Panc1 (cell line): ENCODE data around the gene IL16. TPM values are rescaled to one million over a fixed set of nuclear protein-coding genes. Genes with fewer than 3 reads are reported as not detected.
A peak's percentile ranks its signal among the peaks of the same experiment; 100 is the strongest.

Experiments
- ATAC-seq: fragments of 200-7000 bp; cut with Tn5 transposase; 2 replicates; pipeline ENCODE4 v1.9.1; 2020; ENCODE audit warnings: mild to moderate bottlenecking, moderate library complexity
- BruUV-seq: library from RNA; stranded (reverse); fragments of 400-500 nt; replicated peaks from 2 replicates; lab custom pipeline; 2021; lab: Mats Ljungman, UMichigan
- CTCF ChIA-PET: fragments of 300-600 bp; sonication (Branson Sonifier 250); formaldehyde crosslinking; loops from one replicate; lab custom pipeline; 2022; ENCODE audit warnings: antibody characterized with exemption; lab: Charles Lee
- POLR2A ChIA-PET: fragments of 300-600 bp; sonication (Branson Sonifier 250); formaldehyde crosslinking; loops from one replicate; lab custom pipeline; 2022; ENCODE audit warnings: antibody characterized with exemption; lab: Charles Lee
- DNase-seq: peaks from one replicate; pipeline ENCODE4 v3.0.0-alpha.2; 2010; ENCODE audit warnings: low read depth, low spot score
- H3K27ac ChIP-seq: 2 replicates; pipeline ENCODE4 v1.5.1; 2011; ENCODE audit warnings: mild to moderate bottlenecking, low read length, inconsistent platforms
- H3K27me3 ChIP-seq: fragments of 200-500 bp; sonication (Bioruptor generic); 2 replicates; pipeline ENCODE4 v1.6.0; 2014; ENCODE audit warnings: low read length, inconsistent platforms; ENCODE audit not compliant: control insufficient read depth, insufficient read depth
- H3K36me3 ChIP-seq: fragments of 200-500 bp; sonication (Bioruptor generic); 2 replicates; pipeline ENCODE4 v1.5.1; 2014; ENCODE audit warnings: inconsistent platforms, mild to moderate bottlenecking, low read length, moderate library complexity; ENCODE audit not compliant: control insufficient read depth, insufficient read depth
- H3K4me1 ChIP-seq: 2 replicates; pipeline ENCODE4 v1.5.1; 2011; ENCODE audit warnings: inconsistent platforms, mild to moderate bottlenecking, low read length, moderate library complexity; ENCODE audit not compliant: control insufficient read depth, insufficient read depth
- H3K4me3 ChIP-seq, 2 experiments: 2 replicates each; pipeline ENCODE4 v1.5.1; 2011 to 2012; ENCODE audit warnings: low read depth in 2 of 2, low read length in 2 of 2, mild to moderate bottlenecking in 2 of 2, inconsistent platforms in 1 of 2, moderate library complexity in 1 of 2
- H3K9me3 ChIP-seq: fragments of 200-500 bp; sonication (Bioruptor generic); 2 replicates; pipeline ENCODE4 v1.5.1; 2014; ENCODE audit warnings: low read depth, mild to moderate bottlenecking, inconsistent platforms, low read length, moderate library complexity; ENCODE audit not compliant: control insufficient read depth, insufficient read depth
- CTCF ChIP-seq: fragments of 450-650 bp; IDR thresholded peaks from 2 replicates; pipeline ENCODE4 v1.5.1; 2017; ENCODE audit warnings: mild to moderate bottlenecking
- POLR2AphosphoS5 ChIP-seq: IDR thresholded peaks from 2 replicates; pipeline ENCODE4 v1.6.1; 2012; ENCODE audit warnings: mild to moderate bottlenecking, low read depth, low read length, moderate library complexity
- REST ChIP-seq, 2 experiments: IDR thresholded peaks; 2 replicates each; pipeline ENCODE4 v1.6.1; 2011 to 2012; ENCODE audit warnings: low read depth in 2 of 2, control low read depth in 1 of 2, low read length in 1 of 2, mild to moderate bottlenecking in 1 of 2, moderate library complexity in 1 of 2; ENCODE audit not compliant: insufficient read depth in 1 of 2
- SIN3A ChIP-seq: IDR thresholded peaks from 2 replicates; pipeline ENCODE4 v1.6.1; 2012; ENCODE audit warnings: low read depth, mild to moderate bottlenecking, low read length, moderate library complexity, borderline replicate concordance; ENCODE audit not compliant: insufficient read depth
- TCF7L2 ChIP-seq: IDR thresholded peaks from 2 replicates; pipeline ENCODE4 v1.6.1; 2011; ENCODE audit warnings: mild to moderate bottlenecking, low read depth, low read length, inconsistent platforms
- in situ Hi-C: cut with HindIII; loops from 2 replicates; pipeline ENCODE4 v1.10.0; 2016; ENCODE audit warnings: low sequenced_read_pairs, low pct_unique_long_range_greater_than_20kb
- intact Hi-C: fragments of 100-400 bp; cut with micrococcal nuclease; formaldehyde crosslinking; loops from one replicate; pipeline ENCODE4 v1.10.0; 2022; ENCODE audit not compliant: unreplicated experiment
- total RNA-seq: library from RNA; stranded (reverse); gene quantifications from one replicate; pipeline ENCODE4 v1.2.1, GENCODE V29; 2021; ENCODE audit not compliant: unreplicated experiment

IL16 gene
- total RNA-seq, 1 experiment from 2014 or later = 1.0 TPM

- Histone ChIP-seq H3K9me3 (no peaks in the 10 kb centered on the region), H3K27me3 (no peaks in the 10 kb centered on the region), H3K4me1 (0 out of 2 replicates have a peak, but pooled peaks cover 3% of the 10 kb centered on the region), H3K27ac (peak overlapping the region; percentile 60), H3K4me3 (peak overlapping the region; percentile 79 to 83), H3K36me3 (no peaks in the 10 kb centered on the region; the same call in 1 of the 2 replicates)
- POLR2A ChIA-PET = no interaction called here
- intact Hi-C loops = no loop called here
- ATAC-seq (peak; percentile 3; the same call in 1 of the 2 replicates), DNase-seq (no peak)
- TSS peak; percentile 91 for BruUV-seq
- in situ Hi-C loops = no loop called here
- CTCF ChIA-PET = interaction anchor here (1.0 to 1.2 kb wide), 2 partner anchors 12 to 168 kb away, joined by 3 to 4 read pairs; no protein-coding TSS in a partner anchor
- no peak for TF ChIP-seq POLR2AphosphoS5
- TF ChIP-seq REST (IDR thresholded peaks at IDR 0.05; ENCODE audit: insufficient read depth in 1 of 2, low read depth in 2 of 2, low read length in 1 of 2) = no peak
- TF ChIP-seq CTCF = no peak
- TF ChIP-seq TCF7L2 = no peak
- no peak for TF ChIP-seq SIN3A
These were observed 126.9 kb downstream of the IL16 start for GRCh38 chr15:81323559-81323943.

- no TSS peak for BruUV-seq
- Histone ChIP-seq H3K4me1 (0 out of 2 replicates have a peak, but pooled peaks cover 3% of the 10 kb centered on the region), H3K36me3 (no peaks in the 10 kb centered on the region; the same call in 1 of the 2 replicates), H3K27me3 (no peaks in the 10 kb centered on the region), H3K4me3 (peak within 1 kb of the TSS; percentile 79 to 83), H3K27ac (peak within 1 kb of the TSS; percentile 60), H3K9me3 (no peaks in the 10 kb centered on the region)
- CTCF ChIA-PET = interaction anchor here (0.5 to 1.2 kb wide), 4 partner anchors 11 to 169 kb away, joined by 3 to 7 read pairs (median 4); partner anchors contain the start of gene TMC3
- intact Hi-C loops (no loop called here), in situ Hi-C loops (no loop called here)
- peak; percentile 100 for ATAC-seq
- TF ChIP-seq SIN3A (no peak), TCF7L2 (peak; percentile 8; the same call in 1 of the 2 replicates)
- POLR2A ChIA-PET = no interaction called here
- peak; percentile 73 for DNase-seq
These were observed 127.5 kb downstream of the IL16 start, which contains the start of gene STARD5 for GRCh38 chr15:81323944-81324881. Gene STARD5 (minus strand): TSS chr15:81324141. CDS start chr15:81324099, 42 bp downstream.
